HEK293 (cell line): ENCODE data around the gene ACACB.
A peak's percentile ranks its signal among the peaks of the same experiment; 100 is the strongest.

ENCODE experiments used
- CTCF ChIP-seq: fragments of 450-650 bp; formaldehyde crosslinking; IDR thresholded peaks from 2 replicates; pipeline ENCODE4 v1.5.1; 2016; ENCODE audit warnings: missing biosample characterization, missing genetic modification characterization
- TSHZ1 ChIP-seq: fragments of 450-650 bp; formaldehyde crosslinking; IDR thresholded peaks from 2 replicates; pipeline ENCODE4 v1.5.1; 2016; ENCODE audit warnings: missing biosample characterization, missing genetic modification characterization, borderline replicate concordance
- ZFP37 ChIP-seq: fragments of 450-650 bp; formaldehyde crosslinking; IDR thresholded peaks from 2 replicates; pipeline ENCODE4 v1.5.1; 2016; ENCODE audit warnings: missing biosample characterization, missing genetic modification characterization
- ZNF274 ChIP-seq, 2 experiments: fragments of 200-500 bp in 1 of 2; fragments of 450-650 bp in 1 of 2; sonication (Bioruptor generic) in 1 of 2; formaldehyde crosslinking in 1 of 2; IDR thresholded peaks; 2 replicates each; pipeline versions ENCODE4 v1.5.1 to v1.6.1; 2014 to 2016; ENCODE audit warnings: borderline replicate concordance in 1 of 2, inconsistent platforms in 1 of 2, low read length in 1 of 2, missing biosample characterization in 1 of 2, missing genetic modification characterization in 1 of 2
- ZNF488 ChIP-seq: fragments of 450-650 bp; formaldehyde crosslinking; IDR thresholded peaks from 2 replicates; pipeline ENCODE4 v1.5.1; 2016; ENCODE audit warnings: missing biosample characterization, missing genetic modification characterization
- ZNF664 ChIP-seq: fragments of 450-650 bp; formaldehyde crosslinking; IDR thresholded peaks from 2 replicates; pipeline ENCODE4 v1.5.1; 2016; ENCODE audit warnings: missing biosample characterization, missing genetic modification characterization
- ZNF704 ChIP-seq: fragments of 450-650 bp; formaldehyde crosslinking; IDR thresholded peaks from 2 replicates; pipeline ENCODE4 v1.5.1; 2016; ENCODE audit warnings: missing biosample characterization, missing genetic modification characterization

GRCh38 chr12:109098183-109098604, 18.2 kb upstream of the ACACB start:
- no peak for TF ChIP-seq ZNF704 (tag by site-specific recombination)
- TF ChIP-seq CTCF (tag by site-specific recombination) = 0 out of 2 replicates have a peak, but pooled peaks have one; percentile 18
- no peak for TF ChIP-seq ZNF488 (tag by site-specific recombination)
- no peak for TF ChIP-seq ZFP37 (tag by site-specific recombination)
- no peak for TF ChIP-seq ZNF274 (IDR thresholded peaks at IDR 0.05; ENCODE audit: low read length)
- TF ChIP-seq ZNF274 (tag by site-specific recombination; IDR thresholded peaks at IDR 0.05; ENCODE audit: borderline replicate concordance) = no peak
- TF ChIP-seq TSHZ1 (tag by site-specific recombination) = no peak
- TF ChIP-seq ZNF664 (tag by site-specific recombination) = no peak
